HepG2 (cell line): ENCODE measurements around the gene PSMD5. TPM values are rescaled to one million over a fixed set of nuclear protein-coding genes. Genes with fewer than 3 reads are reported as not detected.
A peak's percentile ranks its signal among the peaks of the same experiment; 100 is the strongest.

Experiments
- ATF7 ChIP-seq, 2 experiments: fragments of 450-650 bp in 1 of 2; sonication (generic) in 1 of 2; formaldehyde crosslinking in 1 of 2; IDR thresholded peaks; 2 replicates each; pipeline versions ENCODE4 v1.4.0 to v1.6.1; 2016 to 2020; ENCODE audit warnings: antibody characterized with exemption in 1 of 2, mild to moderate bottlenecking in 1 of 2, missing genetic modification reagents in 1 of 2
- CCAR2 ChIP-seq: fragments of 200-400 bp; formaldehyde crosslinking; optimal IDR thresholded peaks from 2 replicates; pipeline ENCODE3; 2018; ENCODE audit warnings: low read depth, mild to moderate bottlenecking, low read length, moderate library complexity
- FOSL2 ChIP-seq: sonication (generic); formaldehyde crosslinking; IDR thresholded peaks from 2 replicates; pipeline ENCODE4 v1.4.0; 2020; ENCODE audit warnings: missing genetic modification reagents
- HMGA1 ChIP-seq: sonication (generic); formaldehyde crosslinking; conservative IDR thresholded peaks from 2 replicates; pipeline ENCODE4 v1.4.0; 2020; ENCODE audit warnings: missing genetic modification reagents
- KDM5A ChIP-seq: fragments of 200-600 bp; sonication (generic); IDR thresholded peaks from 2 replicates; pipeline ENCODE4 v1.7.0; 2018; ENCODE audit warnings: antibody characterized with exemption, mild to moderate bottlenecking, low read length, borderline replicate concordance
- KLF11 ChIP-seq: IDR thresholded peaks from 2 replicates; pipeline ENCODE4 v1.6.1; 2016; ENCODE audit warnings: missing compliant biosample characterization
- MLLT10 ChIP-seq: sonication (generic); formaldehyde crosslinking; IDR thresholded peaks from 2 replicates; pipeline ENCODE4 v1.4.0; 2020; ENCODE audit warnings: missing genetic modification reagents
- MTA3 ChIP-seq: sonication (generic); formaldehyde crosslinking; IDR thresholded peaks from 2 replicates; pipeline ENCODE4 v1.4.0; 2020; ENCODE audit warnings: missing genetic modification reagents
- NCOA5 ChIP-seq: sonication (generic); formaldehyde crosslinking; IDR thresholded peaks from 2 replicates; pipeline ENCODE4 v1.4.0; 2020; ENCODE audit warnings: missing genetic modification reagents
- NR2C2 ChIP-seq: sonication (generic); formaldehyde crosslinking; IDR thresholded peaks from 2 replicates; pipeline ENCODE4 v1.4.0; 2020; ENCODE audit warnings: missing genetic modification reagents, mild to moderate bottlenecking, moderate library complexity, borderline replicate concordance
- PTBP1 ChIP-seq: fragments of 200-400 bp; formaldehyde crosslinking; IDR thresholded peaks from 2 replicates; pipeline ENCODE4 v1.6.1; 2018; ENCODE audit warnings: low read length, low read depth; ENCODE audit not compliant: poor library complexity, severe bottlenecking
- RAD21 ChIP-seq: fragments of 450-650 bp; formaldehyde crosslinking; IDR thresholded peaks from 2 replicates; pipeline ENCODE4 v1.5.0; 2020; ENCODE audit warnings: mild to moderate bottlenecking
- RAD51 ChIP-seq: fragments of 450-650 bp; IDR thresholded peaks from 2 replicates; pipeline ENCODE4 v1.6.1; 2016; ENCODE audit warnings: borderline replicate concordance
- RFXANK ChIP-seq: IDR thresholded peaks from 2 replicates; pipeline ENCODE4 v1.6.1; 2016
- SETDB1 ChIP-seq: sonication (generic); formaldehyde crosslinking; IDR thresholded peaks from 2 replicates; pipeline ENCODE4 v1.5.1; 2020; ENCODE audit warnings: missing genetic modification reagents, mild to moderate bottlenecking, borderline replicate concordance
- XBP1 ChIP-seq: sonication (generic); formaldehyde crosslinking; IDR thresholded peaks from 2 replicates; pipeline ENCODE4 v1.5.0; 2020; ENCODE audit warnings: missing genetic modification reagents
- ZFP36L1 ChIP-seq: sonication (generic); formaldehyde crosslinking; IDR thresholded peaks from 2 replicates; pipeline ENCODE4 v1.8.0; 2022; ENCODE audit warnings: mild to moderate bottlenecking, missing genetic modification reagents, moderate library complexity
- ZNF224 ChIP-seq: sonication (generic); formaldehyde crosslinking; IDR thresholded peaks from 2 replicates; pipeline ENCODE4 v1.5.0; 2020; ENCODE audit warnings: mild to moderate bottlenecking, missing genetic modification reagents
- ZNF225 ChIP-seq: sonication (generic); formaldehyde crosslinking; IDR thresholded peaks from 2 replicates; pipeline ENCODE4 v1.4.0; 2020; ENCODE audit warnings: mild to moderate bottlenecking, missing genetic modification reagents
- ZNF292 ChIP-seq: sonication (generic); formaldehyde crosslinking; IDR thresholded peaks from 2 replicates; pipeline ENCODE4 v1.8.1; 2022; ENCODE audit warnings: mild to moderate bottlenecking, low read depth, missing genetic modification reagents, borderline replicate concordance
- ZNF773 ChIP-seq: sonication (generic); formaldehyde crosslinking; IDR thresholded peaks from 2 replicates; pipeline ENCODE4 v1.4.0; 2020; ENCODE audit warnings: missing genetic modification reagents, borderline replicate concordance
- polyA plus RNA-seq, 8 experiments: library from polyadenylated mRNA; depleted of rRNA in 3 of 8; stranded (reverse) in 7 of 8; unstranded in 1 of 8; fragments of >200 nt; fragmentation: Illumina TruSeq in 4 of 8; extraction: Trizol in 4 of 8; gene quantifications; 2 replicates each; pipeline versions ENCODE4 v1.2.1 to v1.2.3, GENCODE V29; 2011 to 2016; ENCODE audit warnings: low read depth in 4 of 8, missing spikeins in 1 of 8, mixed read lengths in 1 of 8; ENCODE audit not compliant: insufficient read depth in 1 of 8
- total RNA-seq, 5 experiments: library from RNA; depleted of rRNA; stranded (reverse); fragments of >200 nt; fragmentation: Illumina TruSeq; extraction: Trizol; gene quantifications; 2 replicates each; pipeline ENCODE4 v1.2.3, GENCODE V29; 2016; ENCODE audit warnings: low read depth in 1 of 5
- TF ChIP-seq, protein P1 (sequence below): sonication (generic); formaldehyde crosslinking; IDR thresholded peaks from 2 replicates; pipeline ENCODE4 v1.4.0; 2020; ENCODE audit warnings: missing genetic modification reagents
- TF ChIP-seq, protein P2 (sequence below): sonication (generic); formaldehyde crosslinking; IDR thresholded peaks from 2 replicates; pipeline ENCODE4 v1.4.0; 2020; ENCODE audit warnings: missing genetic modification reagents, mild to moderate bottlenecking, borderline replicate concordance
- TF ChIP-seq, protein P3 (sequence below): sonication (generic); formaldehyde crosslinking; IDR thresholded peaks from 2 replicates; pipeline ENCODE4 v1.8.0; 2022; ENCODE audit warnings: missing genetic modification reagents, mild to moderate bottlenecking, inconsistent platforms, borderline replicate concordance
- TF ChIP-seq, protein P4 (sequence below): IDR thresholded peaks from 2 replicates; pipeline ENCODE4 v1.6.1; 2016; ENCODE audit warnings: low read depth, borderline replicate concordance

The PSMD5 gene
- total and polyA plus RNA-seq, 2 of the 13 experiments (the other 11 are each of a cell fraction or from before 2014, with no cell fraction given) = 12.7 to 18.1 TPM

DNA sequence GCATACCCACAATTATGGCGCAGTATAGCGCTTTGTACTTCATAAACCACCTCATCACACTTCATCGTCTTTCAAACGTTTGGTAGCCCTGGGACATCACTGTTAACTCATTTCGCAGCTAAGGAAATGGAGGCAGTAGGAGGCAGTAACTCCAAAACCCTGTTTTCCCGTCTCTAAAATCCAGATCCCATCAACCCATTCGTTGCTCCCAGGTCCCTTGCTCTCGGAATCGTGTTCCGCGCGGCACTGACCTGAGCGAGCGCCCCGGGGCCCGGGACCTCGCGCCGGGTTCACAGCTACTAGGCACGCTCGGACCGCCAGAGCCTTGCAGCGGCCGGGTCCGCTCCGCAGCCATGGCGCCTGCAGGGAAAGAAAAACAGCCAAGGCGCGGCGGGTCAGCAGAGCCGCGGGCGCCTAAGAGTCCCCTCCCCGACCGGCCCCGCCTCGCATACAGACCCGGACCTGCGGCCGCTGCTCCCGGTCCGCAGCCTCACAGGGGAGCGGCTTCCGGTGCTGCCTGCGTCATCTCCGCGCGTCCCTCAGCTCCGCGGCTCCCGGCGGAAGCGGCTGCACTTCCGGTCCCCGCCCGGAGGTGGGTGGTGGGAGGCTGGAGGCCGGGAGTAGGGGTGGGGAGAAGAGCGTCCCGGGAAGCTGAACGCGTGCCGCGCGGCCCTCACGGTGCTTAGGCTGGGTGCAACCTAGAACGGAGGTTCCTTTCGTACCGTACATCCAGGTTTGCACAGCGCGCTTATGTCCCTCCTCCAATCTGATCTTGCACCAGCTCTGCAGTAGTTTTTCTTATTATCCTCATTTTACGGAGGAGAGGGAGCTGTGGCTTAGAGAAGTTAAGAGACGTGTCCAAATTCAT is 49.6 kb downstream of the PSMD5 start, which contains the start of gene FBXW2 (continued):
- TF ChIP-seq, protein P1, sequence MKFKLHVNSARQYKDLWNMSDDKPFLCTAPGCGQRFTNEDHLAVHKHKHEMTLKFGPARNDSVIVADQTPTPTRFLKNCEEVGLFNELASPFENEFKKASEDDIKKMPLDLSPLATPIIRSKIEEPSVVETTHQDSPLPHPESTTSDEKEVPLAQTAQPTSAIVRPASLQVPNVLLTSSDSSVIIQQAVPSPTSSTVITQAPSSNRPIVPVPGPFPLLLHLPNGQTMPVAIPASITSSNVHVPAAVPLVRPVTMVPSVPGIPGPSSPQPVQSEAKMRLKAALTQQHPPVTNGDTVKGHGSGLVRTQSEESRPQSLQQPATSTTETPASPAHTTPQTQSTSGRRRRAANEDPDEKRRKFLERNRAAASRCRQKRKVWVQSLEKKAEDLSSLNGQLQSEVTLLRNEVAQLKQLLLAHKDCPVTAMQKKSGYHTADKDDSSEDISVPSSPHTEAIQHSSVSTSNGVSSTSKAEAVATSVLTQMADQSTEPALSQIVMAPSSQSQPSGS (CRISPR knock-in tag) = peak; percentile 41
- TF ChIP-seq MLLT10 (CRISPR knock-in tag) (no peak), XBP1 (CRISPR knock-in tag) (peak; percentile 84; the same call in 1 of the 2 replicates), ZFP36L1 (peak; percentile 76; the same call in 1 of the 2 replicates), RAD21 (CRISPR knock-in tag) (peak; percentile 63), CCAR2 (no peak), ZNF292 (CRISPR knock-in tag) (peak; percentile 22; the same call in 1 of the 2 replicates), KLF11 (peak; percentile 94), FOSL2 (CRISPR knock-in tag) (peak; percentile 70), RFXANK (CRISPR knock-in tag) (peak; percentile 91; the same call in 1 of the 2 replicates), PTBP1 (no peak), KDM5A (peak; percentile 92), RAD51 (no peak), HMGA1 (CRISPR knock-in tag) (no peak), ATF7 (IDR thresholded peaks at IDR 0.05) (no peak), ATF7 (CRISPR knock-in tag; IDR thresholded peaks at IDR 0.05) (no peak), ZNF225 (CRISPR knock-in tag) (no peak), SETDB1 (CRISPR knock-in tag) (no peak), ZNF224 (CRISPR knock-in tag) (no peak; the same call in 1 of the 2 replicates), MTA3 (CRISPR knock-in tag) (no peak), ZNF773 (CRISPR knock-in tag) (peak; percentile 57; the same call in 1 of the 2 replicates), NR2C2 (CRISPR knock-in tag) (peak; percentile 83), NCOA5 (no peak)
- TF ChIP-seq, protein P2, sequence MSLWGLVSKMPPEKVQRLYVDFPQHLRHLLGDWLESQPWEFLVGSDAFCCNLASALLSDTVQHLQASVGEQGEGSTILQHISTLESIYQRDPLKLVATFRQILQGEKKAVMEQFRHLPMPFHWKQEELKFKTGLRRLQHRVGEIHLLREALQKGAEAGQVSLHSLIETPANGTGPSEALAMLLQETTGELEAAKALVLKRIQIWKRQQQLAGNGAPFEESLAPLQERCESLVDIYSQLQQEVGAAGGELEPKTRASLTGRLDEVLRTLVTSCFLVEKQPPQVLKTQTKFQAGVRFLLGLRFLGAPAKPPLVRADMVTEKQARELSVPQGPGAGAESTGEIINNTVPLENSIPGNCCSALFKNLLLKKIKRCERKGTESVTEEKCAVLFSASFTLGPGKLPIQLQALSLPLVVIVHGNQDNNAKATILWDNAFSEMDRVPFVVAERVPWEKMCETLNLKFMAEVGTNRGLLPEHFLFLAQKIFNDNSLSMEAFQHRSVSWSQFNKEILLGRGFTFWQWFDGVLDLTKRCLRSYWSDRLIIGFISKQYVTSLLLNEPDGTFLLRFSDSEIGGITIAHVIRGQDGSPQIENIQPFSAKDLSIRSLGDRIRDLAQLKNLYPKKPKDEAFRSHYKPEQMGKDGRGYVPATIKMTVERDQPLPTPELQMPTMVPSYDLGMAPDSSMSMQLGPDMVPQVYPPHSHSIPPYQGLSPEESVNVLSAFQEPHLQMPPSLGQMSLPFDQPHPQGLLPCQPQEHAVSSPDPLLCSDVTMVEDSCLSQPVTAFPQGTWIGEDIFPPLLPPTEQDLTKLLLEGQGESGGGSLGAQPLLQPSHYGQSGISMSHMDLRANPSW = peak; percentile 40; the same call in 1 of the 2 replicates
- TF ChIP-seq, protein P3, sequence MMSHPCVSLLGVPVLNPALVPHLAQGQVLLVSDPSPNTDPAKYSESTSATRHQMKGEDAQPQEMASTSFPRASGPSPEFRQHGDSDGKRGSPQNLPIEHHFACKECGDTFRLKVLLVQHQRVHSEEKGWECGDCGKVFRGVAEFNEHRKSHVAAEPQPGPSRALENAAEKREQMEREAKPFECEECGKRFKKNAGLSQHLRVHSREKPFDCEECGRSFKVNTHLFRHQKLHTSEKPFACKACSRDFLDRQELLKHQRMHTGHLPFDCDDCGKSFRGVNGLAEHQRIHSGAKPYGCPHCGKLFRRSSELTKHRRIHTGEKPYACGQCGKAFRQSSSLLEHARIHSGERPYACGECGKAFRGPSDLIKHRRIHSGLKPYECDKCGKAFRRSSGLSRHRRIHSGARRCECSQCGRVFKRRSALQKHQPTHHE (CRISPR knock-in tag) = peak; percentile 98; the same call in 1 of the 2 replicates
- TF ChIP-seq, protein P4, sequence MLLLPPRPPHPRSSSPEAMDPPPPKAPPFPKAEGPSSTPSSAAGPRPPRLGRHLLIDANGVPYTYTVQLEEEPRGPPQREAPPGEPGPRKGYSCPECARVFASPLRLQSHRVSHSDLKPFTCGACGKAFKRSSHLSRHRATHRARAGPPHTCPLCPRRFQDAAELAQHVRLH (CRISPR knock-in tag) = peak; percentile 98
